Measurements from ENCODE around the gene UQCC5.

GRCh38 chr3:52490035-52490938 lies 46.1 kb upstream of the UQCC5 start:
- TF ChIP-seq SIN3A (IDR thresholded peaks at IDR 0.05; ENCODE audit: borderline replicate concordance, insufficient read depth, low read length) (no peak), REST (IDR thresholded peaks at IDR 0.05; ENCODE audit: insufficient read depth in 1 of 2, low read depth in 2 of 2, low read length in 2 of 2) (no peak), POLR2AphosphoS5 (IDR thresholded peaks at IDR 0.05; ENCODE audit: low read depth, low read length) (no peak), TAF1 (IDR thresholded peaks at IDR 0.05; ENCODE audit: borderline replicate concordance, insufficient read depth, low read length) (no peak), FOXP2 (optimal IDR thresholded peaks at IDR 0.05; ENCODE audit: borderline replicate concordance, extremely low read depth, extremely low read length, insufficient read depth) (no peak)
